Skeletal muscle tissue (tissue), 1 donor: ENCODE measurements around the gene ZFP37. TPM values are rescaled to one million over a fixed set of nuclear protein-coding genes. Genes with fewer than 3 reads are reported as not detected.

Source experiments
- total RNA-seq: library from RNA; depleted of rRNA; stranded (reverse); fragments of >200 nt; gene quantifications from one replicate; pipeline ENCODE4 v1.2.3, GENCODE V29; 2014

Gene ZFP37
- total RNA-seq, 1 donor from 2014 or later, result 3.1 TPM

Other genes with a start within 250 kb of the ZFP37 start
- under 0.01 TPM for gene SLC46A2, start 165.8 kb downstream of the ZFP37 start, total RNA-seq
- 3.1 TPM for gene ZNF883, start 44.5 kb downstream of the ZFP37 start, total RNA-seq
- gene SLC31A2, start 94.3 kb upstream of the ZFP37 start, total RNA-seq, result 5.2 TPM
- 11.5 TPM for gene FKBP15, start 164.6 kb upstream of the ZFP37 start, total RNA-seq
- 9.9 TPM for gene SLC31A1, start 164.8 kb upstream of the ZFP37 start, total RNA-seq
- 28.2 TPM for gene CDC26, start 218.8 kb upstream of the ZFP37 start, total RNA-seq
- 19.3 TPM for gene PRPF4, start 218.9 kb upstream of the ZFP37 start, total RNA-seq
- gene RNF183, start 246.7 kb upstream of the ZFP37 start, total RNA-seq, result not detected